HT-29 (cell line): Measurements from ENCODE around the gene SFT2D3. TPM values are rescaled to one million over a fixed set of nuclear protein-coding genes. Genes with fewer than 3 reads are reported as not detected.
"Not testable (repeated sequence)": the region's sequence is repeated elsewhere in the genome, so short reads cannot be mapped to it uniquely, and the experiment has no call there.

Experiments used
- DNase-seq: peaks from one replicate; pipeline ENCODE4 v3.0.0-alpha.2; 2015; ENCODE audit warnings: low spot score
- total RNA-seq: library from RNA; depleted of rRNA; stranded (reverse); fragments of >200 nt; shearing (Covaris generic); gene quantifications from 2 replicates; pipeline ENCODE4 v1.2.3, GENCODE V29; 2014; rRNA removed

The SFT2D3 gene
- total RNA-seq, 1 experiment from 2014 or later = 11.1 TPM

DNA sequence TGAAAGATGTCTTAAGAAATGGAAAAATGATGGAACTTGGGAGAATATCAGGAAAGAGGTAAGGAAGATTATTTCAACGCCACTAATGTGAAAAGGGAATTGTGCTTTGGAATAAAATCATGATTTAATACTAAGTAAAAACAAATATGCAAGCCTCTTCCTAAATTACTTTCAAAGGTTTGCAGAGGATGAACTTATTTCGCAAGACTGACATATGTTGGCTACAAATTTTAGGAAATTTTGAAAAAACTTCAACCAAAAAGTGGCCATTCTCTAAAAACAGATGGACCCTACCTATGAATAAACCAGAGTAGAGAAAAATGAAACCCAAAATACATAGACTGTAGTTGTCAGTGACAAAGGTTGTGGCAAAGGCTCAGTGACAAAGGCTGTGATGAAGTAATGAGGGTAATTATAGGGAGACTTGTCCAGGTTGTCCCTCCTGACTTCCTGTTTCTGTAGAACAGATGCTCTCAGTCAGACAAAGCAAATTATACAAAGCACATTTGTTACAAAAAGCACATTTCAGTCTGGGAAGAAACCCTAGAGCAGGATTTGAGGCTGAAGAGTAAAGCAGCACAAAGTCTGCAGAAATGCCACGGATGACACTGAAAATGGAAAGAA, 39.5 kb downstream of the SFT2D3 start:
- no peak for DNase-seq

DNA sequence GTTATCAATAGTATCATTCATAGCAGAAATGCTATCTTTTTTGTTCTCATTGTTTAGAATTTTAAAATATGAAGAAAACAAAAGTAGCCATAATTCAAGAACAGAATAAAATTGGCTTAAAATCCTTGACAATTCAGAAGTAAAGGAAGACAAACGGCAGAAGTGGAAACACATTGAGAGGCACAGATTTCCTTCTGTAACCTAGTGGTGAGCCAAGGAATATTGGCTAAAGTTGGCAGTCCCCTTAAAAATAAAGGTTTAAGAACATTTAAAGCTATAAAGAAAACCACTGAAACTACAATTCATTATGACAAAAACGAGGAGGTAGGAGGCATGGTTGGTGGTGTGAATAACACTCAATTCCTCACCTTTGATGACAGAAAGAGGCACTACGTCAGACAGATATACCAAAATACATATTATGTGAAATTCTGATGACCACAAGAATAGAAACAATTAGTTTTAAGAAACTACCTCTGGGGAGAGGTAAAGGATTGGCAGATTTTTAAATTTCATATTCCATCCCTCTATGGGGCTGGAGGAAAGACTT, 42.3 kb downstream of the SFT2D3 start:
- DNase-seq = no peak

- no peak for DNase-seq
Observed at GRCh38 chr2:127747621-127748020, 46.3 kb downstream of the SFT2D3 start.

DNA sequence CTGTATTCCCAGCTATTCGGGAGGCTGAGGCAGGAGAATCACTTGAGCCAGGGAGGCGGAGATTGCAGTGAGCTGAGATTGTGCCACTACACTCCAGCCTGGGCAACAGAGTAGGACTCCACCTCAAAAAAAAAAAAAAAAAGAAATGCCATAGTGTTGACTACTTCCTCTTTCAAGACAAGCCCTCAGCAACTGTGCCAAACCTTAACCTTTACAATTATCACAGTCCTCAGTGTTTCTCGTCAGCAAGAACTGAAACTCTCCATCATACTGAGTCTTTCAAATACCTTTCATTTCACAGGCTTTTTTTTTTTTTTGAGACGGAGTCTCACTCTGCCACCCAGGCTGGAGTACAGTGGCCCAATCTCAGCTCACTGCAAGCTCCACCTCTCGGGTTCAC, 48.2 kb downstream of the SFT2D3 start:
- not testable (repeated sequence) for DNase-seq

- no peak for DNase-seq
Observed at GRCh38 chr2:127753374-127753773, 52.1 kb downstream of the SFT2D3 start.

DNA sequence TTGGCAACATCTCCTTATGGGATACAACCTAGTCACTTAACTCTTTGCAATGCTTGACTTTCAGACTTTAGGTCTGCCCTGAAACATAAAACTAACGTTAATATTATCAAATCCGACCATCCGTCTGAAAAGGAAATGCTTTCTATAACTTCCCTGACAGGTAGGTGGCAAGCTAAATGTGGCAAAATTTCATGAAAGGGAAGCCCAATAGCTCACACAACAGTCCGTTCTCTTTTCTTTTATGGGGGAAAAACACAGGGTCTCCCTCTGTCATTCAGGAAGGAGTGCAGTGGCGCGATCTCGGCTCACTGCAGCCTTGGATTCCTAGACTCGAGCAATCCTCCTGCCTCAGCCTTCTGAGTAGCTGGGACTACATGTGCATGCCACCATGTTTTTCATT, 52.9 kb downstream of the SFT2D3 start:
- DNase-seq = no peak

Other genes with a start within 250 kb of the SFT2D3 start
- gene IWS1, start 175.0 kb upstream of the SFT2D3 start, total RNA-seq = 34.8 and 43.1 TPM in 2 replicates
- 4.8 and 5.4 TPM in 2 replicates for gene MYO7B, start 165.8 kb upstream of the SFT2D3 start, total RNA-seq
- 0.21 and 0.64 TPM in 2 replicates for gene GPR17, start 55.3 kb upstream of the SFT2D3 start, total RNA-seq
- gene LIMS2, start 26.0 kb upstream of the SFT2D3 start, total RNA-seq = 30.6 and 32.0 TPM in 2 replicates
- 23.4 and 26.0 TPM in 2 replicates for gene WDR33, start 109.7 kb downstream of the SFT2D3 start, total RNA-seq
- 14.0 and 17.8 TPM in 2 replicates for gene POLR2D, start 156.7 kb downstream of the SFT2D3 start, total RNA-seq
- gene AMMECR1L, start 184.5 kb downstream of the SFT2D3 start, total RNA-seq = 8.7 and 10.5 TPM in 2 replicates